ENCODE data around the gene RNU2-1. TPM values are rescaled to one million over a fixed set of nuclear protein-coding genes. Genes with fewer than 3 reads are reported as not detected.
"Not testable (repeated sequence)": the region's sequence is repeated elsewhere in the genome, so short reads cannot be mapped to it uniquely, and the experiment has no call there.

RNU2-1 gene
- total and polyA plus RNA-seq, 2 experiments from 2014 or later: 11.2 TPM; not detected in 1

- Histone ChIP-seq H2AFZ (no peak overlapping the region), H3K27ac (ENCODE audit: low read depth) (0 out of 2 replicates have a peak overlapping the region, but pooled peaks have one; percentile 10)
Observed at GRCh38 chr17:43210576-43210975, 23.2 kb downstream of the RNU2-1 start.

GRCh38 chr17:43203013-43203412, 30.8 kb downstream of the RNU2-1 start:
- H3K4me2 ChIP-seq; H3K4me1 Mint-ChIP-seq; H3F3A ChIP-seq (replicated peaks; ENCODE audit: low read depth); H3K9me3 Mint-ChIP-seq; H3K4me3 ChIP-seq; H3K27ac Mint-ChIP-seq; H3K4me3 Mint-ChIP-seq; DNase-seq (ENCODE audit: low spot score); H2AFZ ChIP-seq; H3K79me2 ChIP-seq (replicated peaks; ENCODE audit: insufficient read depth); H4K20me1 ChIP-seq (replicated peaks; ENCODE audit: insufficient read depth); H3K4me1 ChIP-seq (ENCODE audit: insufficient read depth); H3K36me3 ChIP-seq (ENCODE audit: insufficient read depth); H3K9me2 ChIP-seq (ENCODE audit: insufficient read depth); H3K27ac ChIP-seq (ENCODE audit: low read depth); H3K27me3 Mint-ChIP-seq (ENCODE audit: insufficient read depth, low read depth, poor library complexity); ATAC-seq; H3K27me3 ChIP-seq (ENCODE audit: insufficient read depth): not testable (repeated sequence)
- peaks cover 41% of the 10 kb centered on the region for H3K36me3 Mint-ChIP-seq (ENCODE audit: low read depth)

More at GRCh38 chr17:43210576-43210975, 23.2 kb downstream of the RNU2-1 start:
- Mint-ChIP-seq H3K4me1 (peaks cover 14% of the 10 kb centered on the region), H3K27ac (no peak overlapping the region), H3K9me3 (no peaks in the 10 kb centered on the region; the same call in 2 of the 3 replicates), H3K36me3 (ENCODE audit: low read depth) (peaks cover 4% of the 10 kb centered on the region), H3K4me3 (peak overlapping the region; percentile 92), H3K27me3 (ENCODE audit: insufficient read depth, low read depth, poor library complexity) (peaks cover 5% of the 10 kb centered on the region)
- H4K20me1 ChIP-seq (replicated peaks; ENCODE audit: insufficient read depth): no peaks in the 10 kb centered on the region
- no peaks in the 10 kb centered on the region for H3K9me2 ChIP-seq (ENCODE audit: insufficient read depth)
- DNase-seq (ENCODE audit: low spot score) (no peak), ATAC-seq (no peak)
- H3K4me3 ChIP-seq: no peak overlapping the region
- H3K27me3 ChIP-seq (ENCODE audit: insufficient read depth): no peaks in the 10 kb centered on the region
- 0 out of 2 replicates have a peak, but pooled peaks cover 4% of the 10 kb centered on the region for H3F3A ChIP-seq (replicated peaks; ENCODE audit: low read depth)
- H3K79me2 ChIP-seq (replicated peaks; ENCODE audit: insufficient read depth): no peaks in the 10 kb centered on the region
- TF ChIP-seq CTCF (conservative IDR thresholded peaks at IDR 0.05; ENCODE audit: low read depth in 2 of 2): no peak
- TF ChIP-seq STAT1 (IDR thresholded peaks at IDR 0.05; ENCODE audit: unreplicated experiment): no peak
- H3K4me1 ChIP-seq (ENCODE audit: insufficient read depth): peaks cover 16% of the 10 kb centered on the region
- H3K36me3 ChIP-seq (ENCODE audit: insufficient read depth): 0 out of 2 replicates have a peak, but pooled peaks cover 6% of the 10 kb centered on the region
- no peak overlapping the region for H3K4me2 ChIP-seq

GRCh38 chr17:43200127-43200526, 33.6 kb downstream of the RNU2-1 start:
- no peak overlapping the region for H3K4me2 ChIP-seq
- H3K4me3 ChIP-seq: no peak overlapping the region
- H4K20me1 ChIP-seq (replicated peaks; ENCODE audit: insufficient read depth): no peaks in the 10 kb centered on the region
- TF ChIP-seq REST (IDR thresholded peaks at IDR 0.05; ENCODE audit: unreplicated experiment) (no peak), ZNF114 (CRISPR knock-in tag; IDR thresholded peaks at IDR 0.05) (no peak), CTCF (conservative IDR thresholded peaks at IDR 0.05; ENCODE audit: low read depth in 2 of 2) (0 out of 4 replicates have a peak, but pooled peaks of 1 of the 2 experiments have one; percentile 1)
- Mint-ChIP-seq H3K4me3 (no peak overlapping the region), H3K9me3 (no peaks in the 10 kb centered on the region), H3K4me1 (no peaks in the 10 kb centered on the region), H3K27me3 (ENCODE audit: insufficient read depth, low read depth, poor library complexity) (peaks cover 1% of the 10 kb centered on the region), H3K36me3 (ENCODE audit: low read depth) (peaks cover 51% of the 10 kb centered on the region), H3K27ac (no peak overlapping the region)
- H3K27ac ChIP-seq (ENCODE audit: low read depth): no peak overlapping the region
- no peaks in the 10 kb centered on the region for H3F3A ChIP-seq (replicated peaks; ENCODE audit: low read depth)
- H3K4me1 ChIP-seq (ENCODE audit: insufficient read depth): no peaks in the 10 kb centered on the region
- no peaks in the 10 kb centered on the region for H3K9me2 ChIP-seq (ENCODE audit: insufficient read depth)
- ATAC-seq (no peak), DNase-seq (ENCODE audit: low spot score) (peak; percentile 39)
- H2AFZ ChIP-seq: no peak overlapping the region
- H3K27me3 ChIP-seq (ENCODE audit: insufficient read depth): no peaks in the 10 kb centered on the region
- H3K36me3 ChIP-seq (ENCODE audit: insufficient read depth): peaks cover 7% of the 10 kb centered on the region
- H3K79me2 ChIP-seq (replicated peaks; ENCODE audit: insufficient read depth): no peaks in the 10 kb centered on the region

All from GM23338 (cell line).